Transverse colon (tissue), 3 donors: Measurements from ENCODE around the gene ARVCF.

ENCODE experiments used
- POLR2A ChIP-seq: fragments of 450-650 bp; IDR thresholded peaks from one replicate; pipeline ENCODE4 v1.6.1; 2016; ENCODE audit warnings: antibody characterized with exemption, mild to moderate bottlenecking, moderate library complexity
- TF ChIP-seq, protein P1 (sequence below), 5 experiments: fragments of 200-600 bp in 3 of 5; fragments of 450-650 bp in 2 of 5; sonication (generic) in 3 of 5; IDR thresholded peaks; 1 replicate in 2 of 5; 2 replicates in 3 of 5; pipeline ENCODE4 v1.5.1; 2016 to 2017; ENCODE audit warnings: antibody characterized with exemption in 5 of 5, inconsistent platforms in 3 of 5, mild to moderate bottlenecking in 2 of 5, moderate library complexity in 1 of 5

DNA sequence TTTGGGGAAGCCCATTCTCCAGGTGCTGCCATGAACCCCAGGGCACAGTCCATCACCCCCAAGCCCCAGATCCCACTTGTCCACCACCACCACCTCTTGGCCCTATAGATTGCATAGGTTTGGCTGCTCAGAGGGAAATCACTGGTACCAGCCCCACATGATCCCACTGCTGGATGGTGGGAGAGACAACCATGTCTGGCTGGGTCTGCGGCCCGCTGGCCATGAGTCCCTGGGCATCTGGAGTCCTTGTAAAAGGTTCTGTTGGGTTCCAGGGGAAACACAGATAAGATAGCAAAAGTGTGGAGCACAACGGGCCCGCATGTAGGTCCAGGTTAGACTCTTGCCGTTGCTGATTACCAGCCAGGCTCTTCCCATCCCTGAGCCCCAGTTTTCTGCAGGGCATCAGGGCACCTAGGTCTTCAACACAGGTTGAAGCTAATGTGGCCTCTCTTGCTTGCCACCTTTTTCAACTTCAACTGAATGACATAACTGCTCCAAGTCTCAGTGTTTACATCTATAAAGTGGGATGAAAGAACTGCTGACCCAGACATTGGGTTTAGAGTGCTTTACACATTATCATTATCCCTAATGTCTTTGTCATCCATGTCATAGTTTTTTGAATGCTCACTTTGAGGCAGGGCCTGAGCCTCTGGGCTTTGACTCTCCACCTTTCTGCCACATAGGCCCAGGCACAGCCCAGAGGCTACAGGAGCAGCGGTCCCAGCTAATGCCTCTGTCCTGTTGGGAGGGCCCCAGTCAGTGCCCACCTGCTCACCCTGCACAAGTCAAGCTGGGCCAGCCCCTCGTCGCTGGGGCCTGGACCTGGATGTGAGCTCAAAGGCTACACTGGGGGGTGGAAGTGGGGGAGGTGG, 3.3 kb upstream of the ARVCF start:
- TF ChIP-seq, protein P1, sequence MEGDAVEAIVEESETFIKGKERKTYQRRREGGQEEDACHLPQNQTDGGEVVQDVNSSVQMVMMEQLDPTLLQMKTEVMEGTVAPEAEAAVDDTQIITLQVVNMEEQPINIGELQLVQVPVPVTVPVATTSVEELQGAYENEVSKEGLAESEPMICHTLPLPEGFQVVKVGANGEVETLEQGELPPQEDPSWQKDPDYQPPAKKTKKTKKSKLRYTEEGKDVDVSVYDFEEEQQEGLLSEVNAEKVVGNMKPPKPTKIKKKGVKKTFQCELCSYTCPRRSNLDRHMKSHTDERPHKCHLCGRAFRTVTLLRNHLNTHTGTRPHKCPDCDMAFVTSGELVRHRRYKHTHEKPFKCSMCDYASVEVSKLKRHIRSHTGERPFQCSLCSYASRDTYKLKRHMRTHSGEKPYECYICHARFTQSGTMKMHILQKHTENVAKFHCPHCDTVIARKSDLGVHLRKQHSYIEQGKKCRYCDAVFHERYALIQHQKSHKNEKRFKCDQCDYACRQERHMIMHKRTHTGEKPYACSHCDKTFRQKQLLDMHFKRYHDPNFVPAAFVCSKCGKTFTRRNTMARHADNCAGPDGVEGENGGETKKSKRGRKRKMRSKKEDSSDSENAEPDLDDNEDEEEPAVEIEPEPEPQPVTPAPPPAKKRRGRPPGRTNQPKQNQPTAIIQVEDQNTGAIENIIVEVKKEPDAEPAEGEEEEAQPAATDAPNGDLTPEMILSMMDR (IDR thresholded peaks at IDR 0.05): no peak
- TF ChIP-seq POLR2A: no peak
